ENCODE measurements around the gene ETDC.

- TF ChIP-seq CTCF (conservative IDR thresholded peaks at IDR 0.05; ENCODE audit: low read depth, low read length) = no peak
- TF ChIP-seq POLR2A (IDR thresholded peaks at IDR 0.05; ENCODE audit: low read depth, low read length) = no peak
- no peak for TF ChIP-seq RCOR1 (IDR thresholded peaks at IDR 0.05; ENCODE audit: insufficient replicate concordance, low read length)
- TF ChIP-seq SMC3 (IDR thresholded peaks at IDR 0.05; ENCODE audit: low read depth, low read length) = no peak
- TF ChIP-seq MAZ (IDR thresholded peaks at IDR 0.05; ENCODE audit: borderline replicate concordance, low read depth, low read length) = no peak
- TF ChIP-seq MAFK (IDR thresholded peaks at IDR 0.05; ENCODE audit: low read depth, low read length) = no peak
- no peak for TF ChIP-seq CEBPB (IDR thresholded peaks at IDR 0.05; ENCODE audit: low read depth, low read length)
- TF ChIP-seq USF2 (IDR thresholded peaks at IDR 0.05; ENCODE audit: low read depth, low read length) = no peak
- TF ChIP-seq RAD21 (IDR thresholded peaks at IDR 0.05; ENCODE audit: low read length) = no peak
- TF ChIP-seq NFE2L2 (IDR thresholded peaks at IDR 0.05; ENCODE audit: low read depth, low read length) = no peak
Observed at GRCh38 chrX:135340831-135341230, 31.6 kb downstream of the ETDC start.
